ENCODE measurements around the gene TIMM50.

DNA sequence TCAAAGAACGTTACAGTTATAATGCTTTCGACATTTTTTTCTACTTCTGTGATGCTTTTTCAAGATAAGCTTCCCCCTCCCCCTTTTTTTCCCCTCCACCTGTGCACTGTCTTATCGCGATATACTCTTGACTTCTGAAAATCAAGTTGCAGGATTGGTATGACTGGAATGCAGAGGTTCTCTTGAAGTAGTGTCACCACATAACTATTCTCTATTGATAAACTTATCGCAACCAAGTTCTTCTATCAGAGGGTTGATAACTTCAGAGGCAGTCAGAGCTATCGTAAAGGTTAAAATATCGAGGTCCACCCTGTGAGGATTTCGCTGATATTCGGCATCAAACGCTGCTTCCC is 58.5 kb downstream of the TIMM50 start:
- no peak for TF ChIP-seq POLR2A (IDR thresholded peaks at IDR 0.05)
- TF ChIP-seq, protein P1, sequence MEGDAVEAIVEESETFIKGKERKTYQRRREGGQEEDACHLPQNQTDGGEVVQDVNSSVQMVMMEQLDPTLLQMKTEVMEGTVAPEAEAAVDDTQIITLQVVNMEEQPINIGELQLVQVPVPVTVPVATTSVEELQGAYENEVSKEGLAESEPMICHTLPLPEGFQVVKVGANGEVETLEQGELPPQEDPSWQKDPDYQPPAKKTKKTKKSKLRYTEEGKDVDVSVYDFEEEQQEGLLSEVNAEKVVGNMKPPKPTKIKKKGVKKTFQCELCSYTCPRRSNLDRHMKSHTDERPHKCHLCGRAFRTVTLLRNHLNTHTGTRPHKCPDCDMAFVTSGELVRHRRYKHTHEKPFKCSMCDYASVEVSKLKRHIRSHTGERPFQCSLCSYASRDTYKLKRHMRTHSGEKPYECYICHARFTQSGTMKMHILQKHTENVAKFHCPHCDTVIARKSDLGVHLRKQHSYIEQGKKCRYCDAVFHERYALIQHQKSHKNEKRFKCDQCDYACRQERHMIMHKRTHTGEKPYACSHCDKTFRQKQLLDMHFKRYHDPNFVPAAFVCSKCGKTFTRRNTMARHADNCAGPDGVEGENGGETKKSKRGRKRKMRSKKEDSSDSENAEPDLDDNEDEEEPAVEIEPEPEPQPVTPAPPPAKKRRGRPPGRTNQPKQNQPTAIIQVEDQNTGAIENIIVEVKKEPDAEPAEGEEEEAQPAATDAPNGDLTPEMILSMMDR (IDR thresholded peaks at IDR 0.05) = no peak

Data from lower leg skin (tissue), 3 donors.